HG03060 (cell line): ENCODE measurements around the gene ARHGEF2.
"Not testable (repeated sequence)": the region's sequence is repeated elsewhere in the genome, so short reads cannot be mapped to it uniquely, and the experiment has no call there.

Experiments
- ATAC-seq: cut with Tn5 transposase; IDR thresholded peaks from one replicate; pipeline ENCODE4 v1.9.1; 2021; ENCODE audit warnings: low read depth, moderate number of reproducible peaks; ENCODE audit not compliant: unreplicated experiment

Gene ARHGEF2

DNA sequence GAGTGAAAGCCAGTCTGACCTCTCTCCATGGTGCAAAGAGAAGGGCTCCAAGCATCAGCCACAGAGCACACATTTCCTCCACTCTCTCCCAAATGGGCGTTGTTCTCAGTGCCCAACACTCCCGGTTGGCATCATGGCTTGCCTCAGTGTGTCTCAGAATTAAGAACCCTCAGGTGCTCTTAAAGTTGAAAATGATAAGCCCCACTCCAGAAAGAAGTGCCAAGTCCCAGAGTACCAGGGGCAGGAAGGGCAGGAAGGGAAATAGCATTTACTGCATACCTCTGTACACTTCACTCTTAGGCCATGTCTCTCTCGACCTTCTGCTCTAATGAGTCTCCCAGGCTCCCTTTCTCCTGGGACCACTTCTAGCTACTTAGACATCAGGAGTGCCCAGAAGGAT lies 15.2 kb upstream of the ARHGEF2 start:
- ATAC-seq: no peak

DNA sequence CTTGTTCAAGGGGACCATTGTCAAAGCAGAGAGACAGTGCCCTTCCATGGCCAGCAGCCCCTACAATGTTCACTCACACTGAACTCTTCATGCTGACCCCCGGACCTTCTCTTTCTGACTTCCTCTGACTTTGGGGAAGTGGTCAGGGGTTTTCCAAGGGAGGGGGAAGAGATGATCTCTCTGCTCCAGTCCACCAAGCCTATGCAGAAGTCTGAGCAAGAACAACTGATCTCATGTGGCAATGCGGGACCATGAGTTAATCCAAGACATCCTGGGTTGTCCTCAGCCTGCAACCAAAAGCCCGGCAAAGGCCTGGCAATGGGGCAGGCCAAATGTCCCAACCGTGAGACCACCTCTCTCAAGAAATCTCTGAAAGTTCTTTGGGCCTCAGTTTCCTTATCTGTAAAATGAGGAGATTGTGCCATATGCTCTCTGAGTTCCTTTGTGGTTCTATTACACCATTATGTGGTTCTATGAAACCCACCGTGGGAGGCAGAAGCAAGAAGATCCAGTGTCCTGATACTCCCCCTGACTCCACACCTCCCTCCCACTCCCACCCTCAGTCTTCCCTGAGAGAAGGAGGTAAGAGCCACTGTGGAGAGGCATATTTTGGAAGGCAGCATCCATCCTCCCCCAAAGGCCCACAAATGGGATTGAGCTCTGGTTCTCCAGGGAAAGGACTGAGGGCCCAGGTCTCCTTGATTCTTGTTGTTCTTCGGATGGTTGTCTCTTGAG lies 11.8 kb upstream of the ARHGEF2 start:
- ATAC-seq: no peak

DNA sequence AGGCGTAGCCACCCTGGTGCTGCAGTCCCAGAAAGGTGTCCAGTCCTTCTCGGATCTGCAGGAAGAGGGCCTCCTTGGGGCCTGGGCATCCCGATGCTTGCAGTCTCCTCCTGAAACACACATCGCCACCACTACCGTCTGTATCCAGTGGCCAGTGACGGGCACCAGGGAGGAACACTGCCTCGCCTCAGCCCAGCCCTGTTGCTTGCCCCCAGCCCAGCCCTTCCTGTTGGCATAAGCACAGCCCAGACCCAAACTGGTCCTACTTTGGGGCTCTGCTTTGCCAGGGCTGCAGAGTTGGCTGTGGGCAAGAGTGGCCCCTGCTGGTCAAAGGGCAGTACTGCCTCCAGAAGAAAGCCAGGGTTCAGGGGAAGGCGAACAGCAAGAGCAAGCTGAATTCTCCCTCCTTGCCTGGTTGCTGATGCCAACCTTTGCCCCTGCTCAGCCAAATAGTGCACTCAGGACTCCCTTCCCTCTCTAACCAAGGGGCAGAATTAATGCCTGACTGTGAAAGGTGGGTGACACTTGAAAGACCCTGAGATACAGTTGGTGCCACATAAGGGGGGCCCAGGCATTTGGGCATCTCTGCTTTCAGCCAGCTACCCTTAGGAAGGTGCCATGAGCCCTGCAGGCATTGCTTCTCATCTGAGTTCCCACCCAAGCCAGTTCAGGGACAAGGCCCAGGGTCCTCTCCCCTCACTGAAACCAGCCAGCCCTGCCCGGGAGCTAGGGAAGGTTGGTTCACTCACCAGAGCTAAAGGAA lies 11.1 kb upstream of the ARHGEF2 start:
- ATAC-seq: no peak

DNA sequence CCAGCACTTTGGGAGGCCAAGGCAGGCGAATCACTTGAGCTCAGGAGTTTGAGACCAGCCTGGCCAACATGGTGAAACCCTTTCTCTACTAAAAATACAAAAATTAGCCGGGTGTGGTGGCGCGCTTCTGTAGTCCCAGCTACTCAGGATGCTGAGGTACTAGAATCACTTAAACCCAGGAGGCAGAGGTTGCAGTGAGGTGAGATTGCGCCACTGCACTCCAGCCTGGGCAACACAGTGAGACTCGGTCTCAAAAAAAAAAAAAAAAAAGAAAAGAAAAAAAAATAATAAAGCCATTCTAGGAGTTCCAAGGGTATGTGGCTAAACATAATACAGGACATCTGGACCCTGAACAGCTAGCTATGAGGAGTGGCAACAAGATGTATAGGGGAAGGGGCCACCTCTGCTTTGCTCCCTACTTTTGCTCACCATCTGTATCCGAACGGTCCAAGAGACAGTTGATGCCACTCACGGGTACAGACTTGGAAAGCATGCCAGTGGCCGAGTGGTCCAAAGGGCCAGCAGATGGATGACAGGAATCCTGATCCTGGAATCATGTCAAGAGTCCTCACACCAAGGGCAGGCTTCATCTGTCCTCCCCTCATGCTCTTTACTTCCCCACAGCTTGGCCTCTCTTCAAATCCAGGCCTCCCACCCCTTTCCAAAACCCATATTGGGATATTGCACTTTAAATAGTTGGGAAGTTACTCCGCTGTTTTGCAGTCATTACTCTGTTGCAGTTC lies 6.7 kb upstream of the ARHGEF2 start:
- not testable (repeated sequence) for ATAC-seq

DNA sequence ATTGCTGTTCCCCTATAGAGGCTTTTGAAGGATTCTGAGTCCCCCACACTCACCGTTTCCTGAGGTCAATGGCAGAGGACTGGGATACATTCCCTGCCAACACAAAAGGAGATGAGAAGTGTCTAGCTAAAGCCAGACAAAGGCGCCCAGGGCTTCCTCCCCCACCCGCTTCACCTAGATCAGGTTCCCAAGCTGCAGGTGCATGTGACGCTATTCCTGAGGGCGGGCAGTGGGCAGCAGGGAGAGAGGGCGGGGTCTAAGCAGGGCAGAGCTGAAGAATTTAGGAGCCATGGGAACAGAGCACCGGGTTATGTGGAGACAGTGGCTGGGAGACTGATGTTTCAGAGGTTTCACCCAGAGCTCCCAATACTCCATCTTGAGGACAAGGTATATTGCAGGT lies 6.0 kb upstream of the ARHGEF2 start:
- no peak for ATAC-seq

DNA sequence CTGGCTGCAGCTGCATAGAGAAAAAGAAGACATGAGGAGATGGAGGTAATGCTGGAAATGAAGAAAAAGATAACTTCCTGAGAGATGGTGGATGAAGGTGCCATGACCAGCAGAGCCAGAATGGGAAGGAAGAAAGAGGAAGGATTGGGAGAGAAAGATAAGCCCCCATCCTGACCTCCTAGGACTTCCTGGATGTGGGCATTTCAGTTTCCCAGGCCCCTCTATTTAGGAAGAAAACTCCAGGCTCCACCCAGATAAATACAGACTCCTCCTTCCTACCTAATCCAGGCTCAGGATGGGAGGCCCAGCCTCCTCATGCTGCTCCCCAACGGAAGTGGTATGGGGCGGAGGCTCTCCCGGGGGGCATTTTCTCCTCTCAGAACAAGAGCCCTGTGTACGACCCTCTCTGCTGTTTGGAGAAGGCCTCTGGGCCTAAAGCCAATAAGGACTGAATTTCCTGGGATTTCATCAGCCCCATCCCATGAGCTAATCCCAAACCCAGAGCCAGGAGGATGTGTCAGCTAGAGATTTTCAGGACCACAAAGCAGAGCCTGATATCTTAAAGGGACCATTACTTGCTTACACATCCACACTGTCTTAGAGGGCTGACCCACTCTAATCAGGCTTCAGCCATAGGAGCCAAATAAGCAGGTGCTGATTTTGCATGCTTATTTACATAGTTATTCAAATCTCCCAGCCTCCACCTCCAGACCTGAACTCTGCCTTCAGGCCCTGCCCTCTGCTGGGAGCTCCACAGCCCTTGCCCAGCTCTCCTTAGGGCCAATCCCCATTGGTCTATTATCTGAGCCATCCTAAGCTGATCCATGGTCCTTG lies 5.1 kb upstream of the ARHGEF2 start:
- no peak for ATAC-seq

DNA sequence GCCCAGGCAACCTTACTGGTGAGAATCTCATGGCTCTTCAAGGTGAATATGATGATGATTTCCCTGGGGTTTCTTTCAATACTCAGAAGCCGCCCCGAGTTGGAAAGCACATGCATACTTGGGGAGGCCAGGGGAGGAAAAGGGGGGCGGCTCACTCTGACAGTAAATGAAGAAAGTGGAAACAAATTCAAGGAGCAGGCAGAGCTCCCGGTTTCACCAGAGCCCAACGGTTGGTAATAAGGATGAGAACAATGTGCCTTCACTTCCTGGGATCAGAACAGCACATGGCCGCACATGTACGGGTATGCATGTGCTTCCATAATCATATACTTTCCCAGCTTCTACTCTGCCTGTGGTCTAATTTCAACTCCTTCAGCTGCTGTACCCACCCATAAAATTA lies 3.8 kb upstream of the ARHGEF2 start:
- no peak for ATAC-seq

DNA sequence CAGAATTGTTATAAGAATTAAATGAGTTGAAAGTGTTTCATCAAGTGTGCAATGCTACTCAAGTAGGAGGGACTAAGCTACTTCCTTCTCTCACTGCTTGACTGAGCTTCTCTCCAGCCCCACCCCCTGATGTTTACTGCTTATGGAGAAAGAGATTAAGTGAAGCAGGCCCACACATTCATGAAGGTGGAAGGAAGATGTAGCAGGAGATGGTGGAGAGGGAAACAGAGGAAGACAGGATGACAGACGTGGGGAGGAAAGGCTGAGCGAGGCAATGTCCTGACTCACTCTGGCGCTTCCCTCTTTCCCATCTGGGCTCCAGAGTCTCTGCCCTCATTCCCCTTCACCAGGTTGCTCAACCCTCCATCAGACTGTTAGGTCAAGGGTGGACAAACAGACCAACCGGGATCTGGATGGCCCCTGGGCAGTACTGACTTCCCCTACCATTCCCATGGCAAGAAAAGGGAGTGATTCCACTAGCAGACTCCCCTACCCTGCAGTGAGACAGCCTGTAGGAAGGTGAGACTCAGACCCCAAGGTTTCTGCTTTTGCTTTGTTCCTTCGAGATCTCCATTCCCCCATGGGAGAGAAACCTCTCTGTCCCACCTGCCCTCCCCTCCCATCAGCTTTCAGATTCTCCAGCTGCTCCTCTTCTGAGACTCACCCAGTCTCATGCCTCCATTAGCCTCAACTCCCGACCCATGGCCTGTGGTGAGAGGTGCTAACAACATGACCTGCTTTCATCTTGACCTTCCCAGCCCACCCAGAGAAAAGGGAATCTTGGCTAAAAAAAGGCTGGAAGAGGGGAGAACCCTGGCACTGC lies 3.1 kb upstream of the ARHGEF2 start:
- ATAC-seq: no peak

DNA sequence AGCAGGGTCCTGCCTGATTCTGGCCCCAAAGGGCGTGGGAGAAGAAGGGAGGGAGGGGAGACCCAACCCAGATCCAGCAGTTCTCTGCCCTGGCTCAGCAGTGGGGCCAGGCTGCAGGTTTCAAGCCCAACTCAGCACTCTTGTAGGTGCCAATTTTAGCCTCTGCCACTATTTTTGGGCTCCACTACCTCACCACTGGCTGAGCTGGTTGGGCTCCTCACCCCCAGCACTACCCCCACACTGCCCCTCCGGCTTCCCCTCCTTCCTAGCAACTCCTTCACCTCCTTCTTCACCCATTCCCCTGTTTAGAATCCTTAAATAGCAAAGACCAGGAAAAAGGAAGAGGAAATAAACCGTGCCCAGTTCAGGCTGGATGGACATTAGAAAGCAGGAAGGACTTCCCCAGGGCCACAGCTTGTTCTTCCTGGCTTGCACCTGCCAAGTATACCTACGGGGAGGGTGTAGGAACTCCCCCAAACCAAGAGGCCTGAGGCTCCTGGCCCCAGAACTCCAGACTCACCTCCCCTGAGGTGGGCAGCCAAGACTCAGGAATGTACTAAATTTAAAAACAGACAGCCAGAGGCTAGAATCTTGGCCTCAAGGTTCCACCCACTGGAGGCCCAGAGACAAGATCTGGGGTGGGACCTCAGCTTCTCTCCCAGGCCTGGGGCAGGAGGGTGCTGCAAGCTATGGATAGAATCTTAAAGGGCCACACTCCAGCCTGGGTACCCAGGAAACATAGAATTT lies 1.4 kb upstream of the ARHGEF2 start:
- ATAC-seq: no peak

DNA sequence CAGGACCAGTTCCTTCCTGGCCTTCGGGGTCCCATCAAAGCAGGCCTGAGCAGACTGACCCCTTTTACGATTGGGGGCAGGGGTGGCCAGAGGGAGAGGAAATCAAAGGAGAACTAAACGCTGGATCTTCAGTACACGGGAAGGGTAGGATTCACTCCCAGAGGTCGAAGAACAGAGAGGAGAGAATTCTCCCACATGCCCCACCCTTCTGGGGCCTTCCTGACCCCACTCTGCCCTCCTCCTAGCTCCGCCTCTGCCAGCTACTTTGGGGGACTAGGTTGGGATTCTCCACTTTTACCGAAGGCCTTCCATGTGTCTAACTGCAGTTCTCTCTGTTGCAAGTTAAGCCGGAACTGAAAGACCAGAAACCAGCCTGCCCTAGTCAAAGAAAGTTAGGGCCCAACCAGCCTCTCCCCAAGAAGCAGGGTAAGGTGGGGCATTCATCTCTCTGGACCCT lies 654 bp upstream of the ARHGEF2 start:
- no peak for ATAC-seq

DNA sequence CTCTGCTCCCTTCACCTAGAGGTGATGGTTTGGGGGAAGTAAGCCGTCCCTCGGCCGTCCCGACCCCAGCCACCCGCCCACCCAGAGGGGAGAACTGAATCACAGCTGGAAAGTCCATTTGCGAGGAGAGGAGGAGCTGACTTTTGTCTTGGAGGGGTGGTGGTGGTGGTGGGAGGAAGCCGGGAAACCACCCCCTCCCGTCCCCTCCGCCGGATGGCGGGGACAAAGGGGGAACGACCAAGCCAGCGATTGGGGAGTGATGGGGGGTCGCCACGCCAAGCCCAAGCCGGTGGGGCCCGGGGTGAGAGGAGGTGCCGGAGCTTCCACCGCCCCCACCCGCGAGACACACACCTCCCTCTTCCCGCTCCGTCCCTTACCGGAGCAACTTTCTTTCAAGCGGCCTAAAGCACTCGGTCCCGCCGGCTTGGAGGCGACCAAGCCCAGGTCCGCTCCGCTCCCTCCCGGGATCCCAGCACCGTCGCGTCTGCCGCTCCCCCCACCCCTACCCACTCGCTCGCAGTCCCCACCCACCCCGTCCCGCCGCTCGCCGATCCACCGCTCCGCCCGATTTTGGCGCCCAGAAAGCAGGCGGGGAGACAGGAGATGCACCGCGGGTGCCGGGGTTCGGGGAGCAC lies 540 bp downstream of the ARHGEF2 start:
- ATAC-seq: no peak

DNA sequence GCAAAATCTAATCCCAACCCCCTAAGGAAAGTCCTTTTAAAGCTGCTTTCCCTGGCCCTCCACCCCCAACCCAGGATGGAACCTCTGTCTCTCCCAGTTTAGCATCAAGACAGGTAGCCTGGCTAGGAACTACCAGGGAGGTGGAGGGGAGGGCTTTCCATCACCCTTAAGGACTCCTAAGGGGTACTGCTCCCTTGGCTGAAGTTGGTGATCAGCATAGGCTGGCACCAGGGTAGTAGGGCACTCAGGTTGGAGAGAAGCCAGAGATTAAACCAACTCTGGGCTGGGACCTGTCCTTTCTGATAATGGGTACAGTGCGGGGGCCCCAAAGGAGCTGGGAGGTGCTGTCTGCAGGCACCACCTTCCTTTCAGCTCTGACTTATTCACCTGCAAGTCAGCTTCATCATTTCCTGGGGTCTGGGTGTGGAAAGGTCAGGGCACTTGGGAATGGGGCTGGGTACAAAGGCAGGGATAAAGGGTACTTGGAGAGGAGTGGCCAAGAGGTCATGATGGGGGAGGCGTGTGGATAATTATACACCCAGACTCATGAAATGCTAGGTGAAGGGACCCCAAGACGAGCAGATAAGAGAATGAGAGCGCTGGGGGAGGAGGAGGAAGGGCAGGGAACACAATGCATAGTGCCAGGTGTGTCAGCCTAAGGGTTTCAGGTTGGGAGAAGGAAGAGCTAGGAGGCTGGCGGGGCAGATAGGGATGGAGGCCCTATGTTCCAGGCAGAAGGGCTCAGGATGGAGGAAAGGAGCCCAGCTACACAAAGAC lies 1.2 kb downstream of the ARHGEF2 start:
- ATAC-seq: no peak

DNA sequence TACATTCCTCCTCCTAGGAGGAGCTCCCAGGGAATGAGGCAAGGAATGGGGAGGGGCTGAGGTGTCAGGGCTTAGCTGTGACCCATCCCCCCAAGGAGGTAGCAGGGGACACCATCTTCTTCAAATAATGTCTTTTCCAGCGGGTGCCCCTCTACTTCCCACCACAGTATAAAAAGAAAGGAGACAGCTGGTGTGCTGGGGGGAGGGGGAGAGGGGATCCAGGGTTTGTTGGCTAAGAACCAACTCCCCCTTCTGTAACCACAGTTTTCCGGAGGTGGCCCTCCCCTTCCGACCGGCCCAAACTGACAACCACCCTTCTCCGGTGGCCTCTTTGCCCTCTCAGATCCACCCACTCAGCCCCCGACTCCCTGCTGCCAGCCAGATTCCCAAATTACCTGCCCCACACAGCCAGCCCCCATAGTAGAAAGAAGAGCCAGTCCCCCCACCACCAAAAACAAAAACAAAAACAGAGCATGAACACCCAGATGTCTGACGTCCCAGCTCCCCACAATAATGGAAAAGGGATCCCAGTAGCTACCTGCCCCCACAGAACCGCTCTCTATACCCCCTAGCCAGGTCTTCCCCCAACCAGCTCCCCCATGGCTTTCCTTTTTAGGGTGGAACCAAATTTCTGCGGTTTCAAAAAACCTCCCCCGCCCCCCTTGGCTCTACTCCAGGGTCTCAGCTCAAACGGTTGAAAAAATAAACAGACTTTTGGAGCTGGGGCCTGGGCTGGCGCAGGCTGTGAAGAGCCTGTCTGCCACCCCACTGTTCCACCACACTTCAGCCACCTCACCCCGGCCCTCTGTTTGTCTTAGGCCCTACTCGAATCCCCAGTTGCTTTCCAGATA lies 2.1 kb downstream of the ARHGEF2 start:
- no peak for ATAC-seq

DNA sequence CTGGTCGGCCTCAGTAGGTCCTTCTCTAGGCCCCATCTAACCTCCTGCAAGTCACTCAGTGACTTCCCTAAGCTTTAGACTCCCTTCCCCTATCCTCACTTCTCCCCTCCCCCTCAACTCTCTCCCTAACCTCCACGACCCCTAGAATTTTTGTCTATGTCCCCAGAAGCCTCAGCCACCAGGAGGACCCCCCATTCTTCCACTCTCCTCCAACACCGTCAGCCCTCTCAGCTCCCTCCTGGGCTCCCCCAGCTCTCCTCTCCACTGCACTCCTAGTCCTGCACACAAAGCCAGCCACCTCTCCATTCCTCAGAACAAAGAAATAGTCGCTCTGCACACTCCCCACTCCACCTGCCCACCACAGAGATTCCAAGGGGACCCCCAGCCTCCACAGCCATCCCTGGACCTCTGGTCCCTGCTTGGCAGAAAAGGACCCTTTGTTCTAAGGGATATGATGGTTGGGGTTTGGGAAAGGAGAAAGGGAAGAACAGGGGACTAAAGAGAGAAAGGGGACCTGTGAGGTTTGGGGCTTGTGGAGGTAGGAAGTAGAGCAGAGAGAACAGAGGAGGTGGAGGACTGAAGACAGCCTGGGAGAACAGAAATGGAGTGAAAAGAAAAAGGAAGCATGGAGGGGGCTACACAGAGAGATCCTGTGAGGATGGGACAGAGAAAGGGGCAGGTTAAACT lies 2.8 kb downstream of the ARHGEF2 start:
- ATAC-seq: no peak

DNA sequence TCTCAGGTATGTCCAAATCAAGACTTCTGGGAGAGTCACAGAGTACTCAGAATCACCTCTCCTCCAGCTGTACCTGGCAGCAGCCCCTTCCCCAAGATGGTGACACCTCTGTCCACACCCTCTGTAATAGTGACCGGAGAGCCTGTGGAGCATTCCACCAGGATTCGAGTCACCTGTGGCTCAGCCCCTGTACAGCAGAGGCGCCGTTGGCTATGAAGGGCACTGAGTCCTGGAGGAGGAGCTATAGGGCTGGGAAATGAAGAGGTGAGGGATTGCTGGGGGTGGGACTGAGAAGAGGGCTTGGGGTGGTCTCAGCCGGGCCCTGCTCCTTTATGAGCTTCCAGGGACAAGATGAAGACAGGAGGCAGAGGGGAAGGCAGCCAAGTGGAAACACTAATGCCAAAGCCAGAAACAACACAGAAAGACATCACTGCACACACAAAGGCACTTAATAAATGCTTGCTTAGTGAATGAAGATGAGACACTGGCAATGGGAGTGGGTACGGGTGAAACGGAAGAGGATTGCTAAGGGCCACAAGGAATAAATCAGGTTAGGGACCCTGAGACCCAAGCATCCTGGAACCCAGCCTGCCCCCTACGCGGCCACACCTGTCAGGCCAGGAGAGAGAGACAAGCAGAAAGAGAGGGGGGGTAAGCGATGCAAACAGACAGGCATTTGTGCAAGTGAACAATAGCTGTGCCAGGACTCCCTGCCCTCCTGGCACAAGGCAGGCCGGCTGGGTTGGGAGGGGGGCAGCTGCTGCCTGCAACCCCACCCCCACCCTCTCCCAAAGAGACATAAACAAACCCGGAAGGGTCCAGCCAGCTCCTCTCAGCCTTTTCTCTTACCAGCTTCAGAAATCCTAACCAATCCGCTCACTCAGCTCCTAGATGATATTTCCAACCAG lies 3.9 kb downstream of the ARHGEF2 start:
- no peak for ATAC-seq
